AG08395 (cell line): Measurements from ENCODE around the gene C19orf25.
A peak's percentile ranks its signal among the peaks of the same experiment; 100 is the strongest.

Experiments
- DNase-seq: peaks from one replicate; pipeline ENCODE4 v3.0.0; 2012; ENCODE audit warnings: mixed read lengths, low spot score

The C19orf25 gene

DNA sequence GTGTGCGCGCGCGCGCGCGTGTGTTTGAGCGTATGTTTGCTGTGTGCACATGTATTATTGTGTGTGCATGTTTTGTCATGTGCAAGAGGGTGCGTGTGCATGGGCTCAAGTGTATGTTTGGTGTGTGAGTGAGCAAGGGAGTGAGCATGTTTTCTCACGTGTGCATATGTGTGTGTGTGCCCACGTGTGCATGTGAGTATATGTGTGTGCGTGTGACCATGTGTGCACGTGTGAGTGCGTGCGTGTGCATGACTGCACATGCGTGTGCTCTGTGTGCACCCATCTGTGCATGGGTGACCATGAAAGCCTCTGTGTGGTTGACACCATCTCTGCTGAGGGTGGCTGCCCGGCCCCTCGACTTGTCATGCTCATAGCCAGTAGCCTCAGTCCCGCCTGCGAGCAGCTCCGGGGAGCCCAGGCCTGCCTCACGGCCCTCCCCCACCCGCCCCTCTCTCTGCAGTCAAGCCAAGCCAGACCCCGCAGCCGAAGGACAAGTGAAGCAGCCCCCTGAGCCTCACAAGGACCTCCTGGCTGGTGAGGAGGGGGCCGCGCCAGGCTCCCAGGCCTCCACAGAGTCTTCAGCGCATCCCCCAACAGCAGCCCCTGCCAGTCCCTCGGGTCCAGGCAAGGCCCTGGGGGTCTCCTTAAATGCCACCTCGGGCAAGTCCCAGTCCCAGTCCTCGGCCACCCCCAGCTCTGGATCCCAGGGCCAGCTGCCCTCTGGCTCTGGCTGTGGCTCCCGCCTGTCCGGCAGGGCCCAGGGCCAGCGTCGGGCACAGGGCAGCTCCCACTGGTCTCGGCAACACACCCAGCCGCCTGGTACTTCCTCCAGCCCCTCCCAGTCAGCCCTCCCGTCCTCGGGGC is 17.9 kb upstream of the C19orf25 start:
- no peak for DNase-seq

DNA sequence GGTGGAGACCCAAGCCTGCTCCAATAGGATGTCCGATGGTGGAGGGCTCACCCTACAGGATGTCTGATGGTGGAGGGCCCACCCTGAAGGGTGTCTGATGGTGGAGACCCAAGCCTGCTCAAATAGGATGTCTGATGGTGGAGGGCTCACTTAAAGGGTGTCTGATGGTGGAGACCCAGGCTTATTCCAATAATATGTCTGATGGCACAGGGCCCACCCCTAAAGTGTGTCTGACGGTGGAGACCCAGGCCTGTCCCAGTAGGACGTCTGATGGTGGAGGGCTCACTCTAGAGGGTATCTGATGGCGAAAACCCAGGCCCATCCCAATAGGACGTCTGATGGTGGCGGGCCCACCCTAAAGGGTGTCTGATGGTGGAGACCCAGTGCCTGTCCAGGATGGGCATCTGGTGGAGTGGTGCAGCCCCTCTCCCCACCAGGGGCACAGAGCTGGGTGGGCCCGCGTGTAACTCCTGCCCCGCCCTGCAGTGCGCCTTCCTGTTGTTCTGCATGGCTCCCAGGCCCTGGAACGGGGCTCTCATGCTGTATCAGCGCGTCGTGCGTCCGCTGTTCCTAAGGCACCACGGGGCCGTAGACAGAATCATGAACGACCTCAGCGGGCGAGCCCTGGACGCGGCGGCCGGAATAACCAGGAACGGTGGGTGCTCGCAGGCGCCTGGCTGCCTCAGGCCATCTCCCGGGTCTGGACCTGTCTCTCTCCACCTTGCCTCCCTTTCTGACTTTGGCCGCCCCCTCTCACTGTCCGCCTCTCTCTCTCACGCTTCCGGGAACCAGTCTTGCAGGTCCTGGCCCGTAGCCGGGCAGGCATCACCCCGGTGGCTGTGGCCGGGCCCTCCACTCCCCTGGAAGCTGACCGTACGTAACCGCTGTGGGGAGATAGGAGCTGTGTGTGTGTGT is 17.0 kb upstream of the C19orf25 start:
- DNase-seq: no peak

DNA sequence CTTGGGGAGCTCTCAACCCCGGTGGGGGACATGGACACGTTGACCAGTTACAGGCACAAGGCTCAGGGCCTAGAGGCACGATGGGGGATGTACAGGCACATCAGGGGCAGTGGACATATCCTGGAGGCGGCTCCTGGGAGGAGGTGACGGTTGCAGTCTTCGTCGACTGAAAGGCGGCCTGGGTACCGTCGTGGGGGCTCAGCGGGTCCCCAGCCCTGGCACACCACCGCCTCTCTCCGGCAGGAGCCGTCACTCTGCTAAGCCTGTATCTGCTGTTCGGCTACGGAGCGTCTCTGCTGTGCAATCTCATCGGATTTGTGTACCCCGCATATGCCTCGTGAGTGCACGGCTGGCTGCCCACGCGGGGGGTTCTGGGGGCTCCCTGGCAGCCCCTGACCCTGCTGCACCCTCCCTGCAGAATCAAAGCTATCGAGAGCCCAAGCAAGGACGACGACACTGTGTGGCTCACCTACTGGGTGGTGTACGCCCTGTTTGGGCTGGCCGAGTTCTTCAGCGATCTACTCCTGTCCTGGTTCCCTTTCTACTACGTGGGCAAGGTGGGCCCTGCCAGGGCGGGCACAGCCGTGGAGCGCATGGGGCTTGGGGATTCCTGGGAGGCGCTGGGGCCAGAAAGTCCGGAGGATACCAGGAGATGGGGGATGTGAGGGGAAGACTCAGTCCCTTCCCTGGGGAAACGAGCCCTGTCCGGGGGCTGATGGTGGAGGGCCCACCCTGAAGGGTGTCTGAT is 16.2 kb upstream of the C19orf25 start:
- DNase-seq: no peak

DNA sequence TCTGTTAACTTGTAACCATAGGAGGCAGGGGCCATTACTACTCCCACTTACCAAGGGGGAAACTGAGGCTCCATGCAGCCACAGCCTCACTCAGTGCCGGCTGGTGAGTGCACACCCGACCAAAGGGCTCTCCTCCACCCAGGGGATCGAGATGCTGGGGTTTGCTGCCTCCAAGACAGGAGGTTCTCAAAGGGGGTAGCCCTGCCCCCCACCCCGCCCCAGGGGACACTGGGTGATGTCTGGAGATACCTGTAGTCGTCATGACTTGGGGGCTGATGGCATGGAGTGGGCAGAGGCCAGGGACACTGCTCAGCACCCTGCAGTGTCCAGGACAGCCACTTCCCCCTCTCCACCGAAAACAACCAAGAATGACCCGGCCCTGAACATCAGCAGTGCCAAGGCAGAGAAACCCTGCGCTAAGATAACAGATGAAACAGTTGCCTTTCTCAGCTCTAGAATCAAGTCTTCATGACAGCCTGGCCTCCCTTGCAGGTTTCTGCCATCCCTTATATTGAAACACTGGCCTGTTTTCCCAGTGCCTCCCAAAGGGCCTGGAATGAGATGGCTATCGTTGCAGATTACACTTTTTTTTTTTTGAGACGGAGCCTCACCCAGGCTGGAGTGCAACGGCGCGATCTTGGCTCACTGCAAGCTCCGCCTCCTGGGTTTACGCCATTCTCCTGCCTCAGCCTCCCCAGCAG is 15.2 kb upstream of the C19orf25 start:
- no peak for DNase-seq

DNA sequence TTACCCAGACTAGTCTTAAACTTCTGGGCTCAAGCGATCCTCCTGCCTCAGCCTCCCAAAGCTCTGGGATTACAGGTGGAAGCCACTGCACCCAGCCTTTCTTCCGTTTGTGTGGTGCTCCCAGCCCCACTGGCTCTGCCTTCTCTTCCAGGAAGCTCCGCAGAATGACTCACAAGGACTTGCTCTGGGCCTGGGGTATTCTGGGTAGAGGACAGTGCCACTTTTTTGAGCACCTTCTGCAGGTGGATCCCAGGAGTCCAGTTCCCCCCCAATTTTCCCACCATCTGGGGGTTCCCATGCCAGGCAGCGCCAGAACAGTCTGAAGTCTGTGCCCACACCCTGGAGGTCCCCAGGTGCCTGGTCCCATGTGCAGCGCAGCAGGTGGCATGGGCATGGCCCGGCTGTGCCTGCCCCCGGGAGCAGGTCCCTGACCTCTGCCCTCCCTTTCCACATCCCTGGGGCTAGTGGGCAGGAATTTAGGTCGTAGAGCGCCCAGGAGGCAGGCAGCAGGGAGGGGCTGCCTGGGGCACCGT is 13.5 kb upstream of the C19orf25 start:
- DNase-seq: no peak

DNA sequence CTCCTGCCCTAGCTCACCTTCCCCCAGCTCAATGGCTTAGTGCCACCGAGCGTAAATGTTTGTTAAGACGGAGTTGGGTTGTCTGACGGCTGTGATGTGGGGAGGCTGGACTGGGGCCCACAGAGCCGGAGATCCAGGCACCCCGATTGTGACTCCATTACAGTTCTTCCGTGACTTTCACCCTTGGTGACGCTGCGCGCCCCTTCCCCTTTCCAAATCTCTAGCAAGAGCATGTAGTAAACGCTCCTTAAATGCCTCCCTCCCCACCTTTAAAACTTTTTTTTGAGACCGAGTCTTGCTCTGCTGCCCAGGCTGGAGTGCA is 12.8 kb upstream of the C19orf25 start:
- no peak for DNase-seq

DNA sequence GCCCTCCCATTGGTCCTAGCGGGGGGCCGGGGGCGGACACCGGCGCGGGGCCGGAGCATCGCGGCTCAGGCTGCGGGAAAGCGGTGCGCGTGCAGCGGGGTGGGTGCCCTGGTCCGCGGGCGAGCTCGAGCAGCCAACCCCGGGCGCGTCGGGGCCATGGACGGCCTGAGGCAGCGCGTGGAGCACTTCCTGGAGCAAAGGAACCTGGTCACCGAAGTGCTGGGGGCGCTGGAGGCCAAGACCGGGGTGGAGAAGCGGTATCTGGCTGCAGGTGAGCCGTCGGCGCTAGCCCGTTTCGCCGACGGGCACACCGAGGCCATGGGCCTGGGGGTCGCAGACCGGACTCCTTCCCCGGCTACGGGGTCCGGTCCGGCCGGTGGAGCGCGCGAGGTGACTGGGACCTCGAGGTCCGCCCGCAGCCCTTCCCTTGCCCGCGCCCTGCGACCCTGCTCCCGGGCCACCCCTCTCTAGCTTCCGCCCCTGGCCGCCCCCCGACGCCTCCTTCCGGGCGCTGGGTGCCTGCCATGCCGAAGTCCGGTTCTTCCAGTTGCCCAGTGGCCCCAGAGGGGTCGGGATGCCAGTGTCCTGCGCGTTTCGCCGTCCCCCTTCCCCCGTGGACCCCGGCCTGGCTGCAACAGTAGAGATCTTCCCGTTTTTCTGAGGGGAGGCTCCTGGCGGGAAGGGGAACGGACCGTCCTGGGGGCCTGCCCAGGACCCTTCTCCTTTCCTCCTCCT is 12.3 kb upstream of the C19orf25 start, which contains the start of gene REEP6:
TSS of gene REEP6 (plus strand) at position 68 of the 735 bp plus-strand sequence. CDS start at position 157, 89 bp downstream.
- DNase-seq: no peak

DNA sequence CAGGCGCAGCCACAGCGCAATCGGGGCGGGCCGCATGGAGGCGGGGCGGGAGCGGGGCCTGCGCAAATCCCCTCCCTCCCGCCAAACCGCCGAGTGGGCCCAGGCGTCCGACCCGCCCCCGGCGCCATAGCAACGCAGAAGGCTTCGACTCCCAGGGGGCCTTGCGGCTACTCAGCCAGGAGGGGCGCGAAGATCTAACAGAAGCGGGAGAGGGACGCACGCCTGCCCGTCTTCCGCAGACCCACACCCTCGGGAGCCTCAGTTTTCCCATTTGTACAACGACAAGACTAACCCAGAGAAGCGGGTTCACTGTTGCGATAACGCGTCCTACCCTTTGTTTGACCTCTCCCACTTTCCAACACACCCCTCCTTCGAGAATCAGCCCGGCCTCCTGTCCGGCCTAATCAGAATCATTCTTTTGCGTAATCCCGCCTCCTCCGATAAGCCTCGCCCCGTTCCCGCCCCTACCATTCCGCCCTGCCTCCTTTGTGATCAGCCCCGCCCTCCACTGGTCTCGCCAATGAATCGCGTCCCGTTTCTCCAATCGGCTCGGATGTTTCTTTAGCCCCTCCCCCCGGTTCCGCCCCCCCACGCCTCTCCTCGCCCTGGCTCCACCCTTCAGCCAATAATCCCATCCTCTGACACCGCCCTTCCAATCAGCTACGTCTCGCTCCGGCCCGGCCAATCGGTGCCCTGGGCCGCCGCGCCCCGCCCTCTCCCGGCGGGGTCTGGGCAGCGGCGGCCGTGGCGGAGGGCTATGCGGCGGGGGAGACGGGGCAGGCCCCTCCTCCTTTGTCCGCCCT is 11.5 kb upstream of the C19orf25 start, which contains the start of gene PCSK4:
TSS of gene PCSK4 (minus strand) at position 40 of the 803 bp plus-strand sequence. CDS start at position 36, 4 bp downstream.
- peak; percentile 99 for DNase-seq

DNA sequence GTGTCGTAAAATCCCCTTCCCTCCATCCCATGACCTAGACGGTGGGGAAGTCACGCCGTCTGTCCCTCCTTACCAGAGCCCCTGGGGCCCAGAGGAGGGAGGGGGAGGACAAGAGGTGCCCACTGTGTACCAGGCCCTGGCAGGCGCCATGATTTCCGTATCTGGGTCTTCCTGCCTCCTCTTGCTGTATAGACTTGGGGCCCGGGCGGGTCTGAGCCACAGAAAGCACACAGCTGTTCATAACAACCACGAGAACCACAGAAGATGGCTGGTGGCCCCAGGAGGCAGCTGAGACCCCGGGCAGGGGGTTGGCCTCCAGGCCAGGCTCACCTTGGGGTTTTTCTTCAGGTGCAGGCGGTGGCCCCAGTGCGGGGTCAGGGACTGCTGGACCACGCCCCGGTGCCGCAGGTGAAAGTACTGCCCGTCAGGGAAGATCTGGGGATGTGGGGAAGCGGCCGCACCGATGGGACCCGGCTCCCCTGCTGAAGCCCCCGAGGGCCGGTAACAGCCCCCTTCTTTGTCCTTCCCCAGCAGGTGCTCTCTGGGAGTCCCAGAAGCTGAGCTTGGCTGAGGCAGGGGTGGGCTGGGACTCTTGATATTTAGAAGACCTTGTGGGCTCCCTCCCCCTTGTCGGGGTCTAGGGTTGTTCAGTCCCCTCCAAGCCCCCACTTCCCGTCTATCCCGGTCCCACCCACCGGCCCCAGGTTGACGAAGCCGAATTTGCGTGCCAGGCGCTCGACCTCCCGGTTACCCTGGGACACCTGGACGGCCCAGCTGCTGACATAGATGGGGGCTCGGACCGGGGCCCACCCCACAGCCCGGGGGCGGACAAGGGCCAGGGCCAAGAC is 10.7 kb upstream of the C19orf25 start:
- no peak for DNase-seq

DNA sequence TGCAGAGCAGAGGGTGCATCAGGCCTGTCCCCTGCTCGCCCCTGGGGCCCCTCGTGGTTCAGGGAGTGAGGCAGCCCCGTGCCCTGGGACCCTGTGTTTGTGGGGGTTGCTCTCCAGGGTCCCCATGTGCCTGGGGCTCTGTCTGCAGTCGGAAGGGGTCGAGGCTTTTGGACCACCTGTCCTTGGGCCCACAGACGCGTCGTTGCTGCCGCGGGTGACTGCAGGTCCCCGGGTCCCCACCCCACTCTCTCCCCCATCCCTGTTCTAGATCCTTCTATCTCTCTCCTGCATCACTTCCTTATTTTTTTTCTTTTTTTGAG is 9.2 kb upstream of the C19orf25 start:
- no peak for DNase-seq

DNA sequence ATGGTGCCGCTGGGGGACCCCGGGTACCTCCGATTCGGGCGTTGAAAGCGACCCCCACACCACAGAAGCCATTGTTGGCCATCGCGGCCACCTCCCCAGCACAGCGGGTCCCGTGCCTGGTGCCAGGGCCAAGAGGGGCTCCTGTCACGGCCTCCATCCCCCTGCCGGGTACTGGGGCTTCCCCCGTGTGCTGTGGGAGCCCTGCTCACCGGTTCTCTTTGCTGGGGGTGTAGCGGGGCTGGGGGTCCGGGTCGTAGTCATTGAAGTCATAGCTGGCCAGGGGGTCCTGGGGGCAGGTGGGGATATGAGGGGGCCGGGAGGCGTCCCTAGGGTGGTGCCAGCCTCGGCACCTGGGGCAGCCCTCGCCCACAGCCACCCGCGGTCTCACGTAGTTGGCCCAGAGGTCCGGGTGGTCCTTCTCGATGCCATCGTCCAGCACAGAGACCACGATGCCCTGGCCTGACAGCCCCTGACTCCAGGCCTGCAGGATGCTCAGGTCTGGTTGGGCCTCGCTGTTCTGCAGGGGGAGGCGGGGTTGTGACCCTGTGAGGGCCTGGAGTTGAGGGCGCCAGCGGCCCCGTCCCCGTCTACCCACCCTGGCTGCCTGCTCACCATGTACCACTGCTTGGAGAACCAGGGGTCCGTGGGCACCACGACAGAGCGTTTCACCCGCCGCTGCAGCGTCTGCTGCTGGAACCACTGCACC is 8.7 kb upstream of the C19orf25 start:
- DNase-seq: no peak

DNA sequence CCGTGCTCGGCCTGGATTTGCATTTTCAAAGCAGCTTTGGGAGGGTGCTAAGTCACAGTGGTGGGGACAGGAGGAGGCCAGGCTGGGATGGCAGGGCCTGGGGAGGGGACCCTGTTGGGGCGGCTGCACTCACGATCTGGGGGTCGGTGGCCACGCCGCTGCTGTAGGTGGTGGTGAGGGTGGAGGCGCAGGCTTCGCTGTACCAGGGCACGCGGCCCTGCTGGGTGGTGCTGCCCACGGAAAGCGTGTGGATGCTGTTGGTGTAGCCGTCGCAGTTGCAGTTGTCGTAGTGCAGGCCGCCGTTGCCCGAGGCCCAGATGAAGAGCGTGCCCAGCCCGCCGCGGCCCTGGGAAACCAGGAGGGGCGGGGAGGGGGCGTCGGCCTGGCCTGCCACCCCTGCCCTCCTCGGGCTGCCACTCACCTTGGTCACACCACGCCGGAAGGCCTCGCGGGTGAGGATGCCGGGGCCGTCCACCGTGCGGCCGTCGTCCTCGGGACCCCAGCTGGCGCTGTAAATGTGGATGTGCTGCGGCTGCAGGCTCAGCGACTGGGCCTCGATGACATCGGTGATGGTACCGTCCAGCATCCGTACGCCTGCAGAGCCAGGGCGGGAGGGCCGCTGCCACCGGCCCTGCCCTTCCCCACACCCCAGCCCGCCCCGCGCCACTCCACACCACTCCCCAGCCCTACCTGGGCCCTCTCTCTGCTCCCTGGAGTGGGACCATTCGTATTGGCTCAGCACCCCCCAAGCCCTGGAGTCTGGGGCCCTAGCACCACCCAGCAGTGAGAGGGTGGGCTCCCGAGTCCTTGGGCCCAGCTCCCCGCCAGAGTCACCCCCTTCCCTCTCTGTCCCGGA is 7.9 kb upstream of the C19orf25 start:
- no peak for DNase-seq

DNA sequence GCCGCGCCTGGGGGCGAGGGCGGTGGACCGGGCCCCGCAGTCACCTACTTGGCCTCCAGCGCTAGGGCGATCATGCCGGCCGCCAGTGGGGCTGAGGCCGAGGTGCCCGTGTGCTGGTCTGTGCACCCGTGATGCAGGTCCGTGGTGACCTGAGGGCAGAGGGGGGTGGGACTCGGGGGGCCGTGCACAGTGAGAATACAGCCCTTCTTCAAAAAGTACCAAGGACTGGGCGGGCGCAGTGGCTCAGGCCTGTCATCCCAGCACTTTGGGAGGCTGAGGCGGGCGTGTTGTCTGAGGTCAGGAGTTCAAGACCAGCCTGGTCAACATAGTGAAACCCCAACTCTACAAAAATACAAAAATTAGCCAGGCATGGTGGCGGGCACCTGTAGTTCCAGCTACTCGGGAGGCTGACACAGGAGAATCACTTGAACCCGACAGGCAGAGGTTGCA is 5.0 kb upstream of the C19orf25 start:
- no peak for DNase-seq

DNA sequence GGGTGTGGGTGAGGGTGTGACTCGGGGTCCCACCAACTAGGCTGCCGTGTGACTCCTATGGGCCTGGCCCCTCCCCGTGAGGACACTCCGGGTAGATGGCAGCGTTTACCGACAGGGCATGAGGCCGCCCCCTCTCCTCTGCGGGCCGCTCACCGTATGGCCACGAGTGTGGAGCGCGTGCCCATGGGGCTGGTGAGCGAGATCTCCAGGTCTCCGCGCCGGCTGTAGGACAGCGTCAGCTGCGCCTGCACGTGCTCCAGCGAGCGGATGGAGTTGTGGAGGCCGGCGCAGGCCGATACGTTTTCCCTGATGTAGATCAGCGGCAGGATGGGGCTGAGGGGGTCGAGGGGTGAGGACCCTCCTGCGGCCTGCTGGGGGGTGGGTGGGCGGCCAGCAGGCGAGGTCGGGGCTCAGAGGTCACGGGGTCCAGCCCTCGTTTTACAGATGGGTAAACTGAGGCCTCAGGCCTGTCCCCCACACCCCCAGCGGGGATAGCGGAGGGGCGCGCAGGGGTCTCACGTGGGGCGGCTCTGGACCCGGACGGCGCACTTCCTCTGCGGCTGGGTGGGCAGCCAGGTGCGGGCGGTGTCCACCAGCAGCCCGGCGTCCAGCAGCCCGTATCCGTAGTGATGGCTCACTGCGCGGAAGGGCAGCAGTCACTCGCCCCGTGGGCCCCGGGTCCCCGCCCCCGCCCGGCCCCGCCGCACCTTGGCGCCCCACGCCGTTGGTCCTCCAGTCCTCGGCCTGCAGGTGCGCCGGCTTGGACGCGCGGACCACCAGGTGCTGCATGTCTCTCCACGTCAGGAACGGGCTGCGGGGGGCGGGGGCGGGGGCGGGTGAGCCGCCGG is 4.3 kb upstream of the C19orf25 start:
- DNase-seq: no peak

DNA sequence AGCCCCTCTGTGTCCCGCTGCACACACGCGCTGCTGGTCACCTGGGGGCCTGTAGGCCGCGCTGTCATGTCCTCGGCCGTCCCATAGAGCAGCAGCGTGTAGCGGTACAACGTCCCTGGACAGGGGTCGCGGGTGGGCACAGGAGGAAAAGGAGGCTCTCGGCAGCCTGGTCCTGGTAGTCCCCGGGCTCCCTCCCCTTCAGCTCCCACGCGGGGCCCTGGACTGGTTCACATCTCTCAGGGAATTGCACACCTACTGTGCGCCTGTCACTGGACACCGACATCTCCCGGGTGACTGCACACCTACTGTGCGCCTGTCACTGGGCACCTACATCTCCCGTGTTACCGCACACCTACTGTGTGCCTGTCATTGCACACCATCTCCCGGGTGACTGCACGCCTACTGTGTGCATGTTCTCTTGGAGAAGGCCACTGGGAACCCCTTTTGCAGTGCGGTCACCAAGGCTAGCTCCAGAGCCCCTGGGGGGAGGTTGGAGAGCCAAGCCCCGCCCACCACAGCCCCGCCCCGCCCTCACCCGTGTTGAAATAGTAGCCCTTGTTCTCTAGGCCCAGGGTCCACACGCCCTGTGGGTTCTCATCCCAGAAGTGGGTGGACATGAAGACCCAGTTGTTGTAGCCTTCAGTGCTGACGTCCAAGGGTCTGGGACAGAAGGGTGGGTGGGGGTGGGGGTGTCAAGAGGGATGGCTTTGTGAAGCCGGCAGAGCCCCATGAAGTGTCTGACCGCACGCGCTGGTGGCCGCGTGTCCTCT is 3.5 kb upstream of the C19orf25 start:
- DNase-seq: no peak
